ENCODE results near the gene CDS2.

DNA sequence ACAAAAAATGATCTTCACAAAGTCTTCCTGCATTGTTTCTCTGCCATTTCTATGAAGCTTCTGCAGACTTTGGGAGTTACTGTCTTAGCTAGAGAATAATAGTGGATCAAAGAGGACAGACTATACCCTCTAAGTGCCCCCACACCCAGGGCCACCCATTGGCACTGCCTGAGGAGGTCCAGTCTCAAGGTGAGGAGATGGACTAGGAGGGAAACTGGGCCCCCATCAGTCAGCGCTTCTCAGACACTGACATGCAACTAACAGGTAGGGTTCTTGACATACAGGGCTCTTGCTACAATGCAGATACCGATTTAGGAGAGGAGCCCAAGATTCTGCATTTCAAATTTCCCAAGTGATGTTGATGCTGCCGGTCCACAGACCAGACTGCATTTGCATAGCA, 31.4 kb upstream of the CDS2 start:
- no peak for TF ChIP-seq POLR2A (IDR thresholded peaks at IDR 0.05; ENCODE audit: low read length)
- TF ChIP-seq GATA1 (IDR thresholded peaks at IDR 0.05; ENCODE audit: low read depth, low read length), result no peak

All from erythroblast (primary cell).